ENCODE measurements around the gene IQCH. TPM values are rescaled to one million over a fixed set of nuclear protein-coding genes. Genes with fewer than 3 reads are reported as not detected.
"Not testable (repeated sequence)": the region's sequence is repeated elsewhere in the genome, so short reads cannot be mapped to it uniquely, and the experiment has no call there.

The IQCH gene
- total RNA-seq, 3 donors from 2014 or later (not counting 1 experiment from before 2014, with no cell fraction given) = 0.78 to 1.4 (median 0.86) TPM

- no peaks in the 10 kb centered on the region for H3K36me3 Mint-ChIP-seq
- no peak overlapping the region for H3K27ac Mint-ChIP-seq
- TF ChIP-seq CTCF (IDR thresholded peaks at IDR 0.05) = no peak
- peaks cover 12 to 18% of the 10 kb centered on the region in 2 donors for H3K27me3 Mint-ChIP-seq (ENCODE audit: low read depth in 2 of 2)
- intact Hi-C loops (cut with micrococcal nuclease) = no loop called here
- H3K27ac ChIP-seq (ENCODE audit: low read length) = no peak overlapping the region
- H3K27me3 ChIP-seq (ENCODE audit: control insufficient read depth, insufficient read depth, low read length) = no peaks in the 10 kb centered on the region
- H3K9me3 Mint-ChIP-seq = no peaks in the 10 kb centered on the region
- no peaks in the 10 kb centered on the region for H3K4me1 Mint-ChIP-seq
- H3K9me3 ChIP-seq (ENCODE audit: control insufficient read depth, insufficient read depth, low read length) = no peaks in the 10 kb centered on the region
- ATAC-seq (no peak), DNase-seq (no peak)
- H3K4me3 ChIP-seq (ENCODE audit: low read length) = no peak overlapping the region
- 97% methylated on average over 2 of the region's 2 CpGs for WGBS (ENCODE audit: insufficient coverage)
- H3K36me3 ChIP-seq (ENCODE audit: control insufficient read depth, insufficient read depth, low read length) = no peaks in the 10 kb centered on the region
- H3K4me3 Mint-ChIP-seq = no peak overlapping the region
- no peaks in the 10 kb centered on the region for H3K4me1 ChIP-seq (ENCODE audit: control insufficient read depth, insufficient read depth, low read length)
Observed at GRCh38 chr15:67280217-67280616, 25.6 kb downstream of the IQCH start.

GRCh38 chr15:67281714-67282113, 27.1 kb downstream of the IQCH start:
- H3K4me3 ChIP-seq (ENCODE audit: low read length) = no peak overlapping the region
- H3K27me3 Mint-ChIP-seq (ENCODE audit: low read depth in 2 of 2) = peaks cover 12 to 24% of the 10 kb centered on the region in 2 donors
- DNase-seq (no peak), ATAC-seq (no peak)
- H3K4me3 Mint-ChIP-seq = no peak overlapping the region
- H3K27me3 ChIP-seq (ENCODE audit: control insufficient read depth, insufficient read depth, low read length) = no peaks in the 10 kb centered on the region
- no peaks in the 10 kb centered on the region for H3K36me3 ChIP-seq (ENCODE audit: control insufficient read depth, insufficient read depth, low read length)
- H3K4me1 Mint-ChIP-seq = no peaks in the 10 kb centered on the region
- TF ChIP-seq CTCF (IDR thresholded peaks at IDR 0.05) = no peak
- H3K27ac ChIP-seq (ENCODE audit: low read length) = no peak overlapping the region
- no peaks in the 10 kb centered on the region for H3K36me3 Mint-ChIP-seq
- no peaks in the 10 kb centered on the region for H3K4me1 ChIP-seq (ENCODE audit: control insufficient read depth, insufficient read depth, low read length)
- 89% methylated on average over 1 of the region's 1 CpG for WGBS (ENCODE audit: insufficient coverage)
- no peaks in the 10 kb centered on the region for H3K9me3 Mint-ChIP-seq
- intact Hi-C loops (cut with micrococcal nuclease) = no loop called here
- no peak overlapping the region for H3K27ac Mint-ChIP-seq
- no peaks in the 10 kb centered on the region for H3K9me3 ChIP-seq (ENCODE audit: control insufficient read depth, insufficient read depth, low read length)

- intact Hi-C loops (cut with micrococcal nuclease); H3K9me3 ChIP-seq (ENCODE audit: control insufficient read depth, insufficient read depth, low read length); H3K27me3 ChIP-seq (ENCODE audit: control insufficient read depth, insufficient read depth, low read length); H3K27ac ChIP-seq (ENCODE audit: low read length); ATAC-seq; H3K36me3 ChIP-seq (ENCODE audit: control insufficient read depth, insufficient read depth, low read length); H3K4me3 ChIP-seq (ENCODE audit: low read length); H3K4me3 Mint-ChIP-seq; DNase-seq; H3K9me3 Mint-ChIP-seq; H3K36me3 Mint-ChIP-seq; H3K4me1 ChIP-seq (ENCODE audit: control insufficient read depth, insufficient read depth, low read length); H3K4me1 Mint-ChIP-seq; H3K27ac Mint-ChIP-seq: not testable (repeated sequence)
- H3K27me3 Mint-ChIP-seq (ENCODE audit: low read depth in 2 of 2) = peaks cover 9 to 16% of the 10 kb centered on the region in 2 donors
Observed at GRCh38 chr15:67285625-67286024, 31.0 kb downstream of the IQCH start.

DNA sequence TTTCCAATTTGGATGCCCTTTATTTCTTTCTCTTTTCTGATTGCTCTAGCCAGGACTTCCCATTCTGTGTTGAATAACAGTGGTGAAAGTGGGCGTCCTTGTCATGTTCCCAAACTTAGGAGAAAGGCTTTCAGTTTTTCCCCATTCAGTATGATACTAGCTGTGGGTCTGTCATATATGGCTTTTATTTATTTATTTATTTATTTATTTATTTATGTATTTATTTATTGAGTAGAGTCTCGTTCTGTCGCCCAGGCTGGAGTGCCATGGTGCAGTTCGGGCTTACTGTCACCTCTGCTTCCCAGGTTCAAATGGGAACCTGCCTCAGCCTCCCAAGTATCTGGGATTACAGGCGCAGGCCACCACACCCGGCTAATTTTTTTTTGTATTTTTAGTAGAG, 31.8 kb downstream of the IQCH start:
- H3K9me3 Mint-ChIP-seq; H3K27ac Mint-ChIP-seq; ATAC-seq; H3K27me3 ChIP-seq (ENCODE audit: control insufficient read depth, insufficient read depth, low read length); H3K4me3 ChIP-seq (ENCODE audit: low read length); H3K27ac ChIP-seq (ENCODE audit: low read length); H3K9me3 ChIP-seq (ENCODE audit: control insufficient read depth, insufficient read depth, low read length); H3K4me3 Mint-ChIP-seq; intact Hi-C loops (cut with micrococcal nuclease); H3K36me3 ChIP-seq (ENCODE audit: control insufficient read depth, insufficient read depth, low read length); H3K4me1 ChIP-seq (ENCODE audit: control insufficient read depth, insufficient read depth, low read length); DNase-seq; H3K4me1 Mint-ChIP-seq; H3K36me3 Mint-ChIP-seq: not testable (repeated sequence)
- 97% methylated on average over 3 of the region's 6 CpGs for WGBS (ENCODE audit: insufficient coverage)
- peaks cover 7 to 16% of the 10 kb centered on the region in 2 donors for H3K27me3 Mint-ChIP-seq (ENCODE audit: low read depth in 2 of 2)

DNA sequence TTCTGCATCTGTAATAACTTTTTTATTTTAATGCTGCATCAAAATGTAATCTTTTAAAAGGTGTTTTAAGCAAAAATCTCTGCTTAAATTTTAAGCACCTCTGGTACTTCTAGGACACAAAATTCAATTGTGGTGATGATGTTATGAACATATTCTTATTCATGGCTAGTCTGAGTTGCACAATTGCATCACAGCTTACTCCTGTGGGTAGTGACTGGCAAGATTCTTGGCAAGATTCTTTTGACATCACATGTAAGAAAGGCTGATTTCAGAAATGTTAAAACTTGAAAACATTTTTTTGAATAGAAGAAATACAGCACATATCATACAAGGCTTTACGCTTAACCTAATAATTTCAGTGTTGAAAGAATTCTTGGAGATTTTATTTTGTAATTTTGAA, 35.7 kb downstream of the IQCH start:
- no peaks in the 10 kb centered on the region for H3K4me1 Mint-ChIP-seq
- Histone ChIP-seq H3K4me1 (ENCODE audit: control insufficient read depth, insufficient read depth, low read length) (no peaks in the 10 kb centered on the region), H3K27ac (ENCODE audit: low read length) (no peak overlapping the region), H3K27me3 (ENCODE audit: control insufficient read depth, insufficient read depth, low read length) (no peaks in the 10 kb centered on the region), H3K9me3 (ENCODE audit: control insufficient read depth, insufficient read depth, low read length) (no peaks in the 10 kb centered on the region), H3K4me3 (ENCODE audit: low read length) (no peak overlapping the region), H3K36me3 (ENCODE audit: control insufficient read depth, insufficient read depth, low read length) (no peaks in the 10 kb centered on the region)
- no peaks in the 10 kb centered on the region for H3K36me3 Mint-ChIP-seq
- WGBS (ENCODE audit: insufficient coverage) = no CpG with 5 or more reads among the region's 1 CpG
- H3K27ac Mint-ChIP-seq = no peak overlapping the region
- intact Hi-C loops (cut with micrococcal nuclease) = no loop called here
- H3K9me3 Mint-ChIP-seq = no peaks in the 10 kb centered on the region
- H3K4me3 Mint-ChIP-seq = no peak overlapping the region
- no peak for ATAC-seq
- DNase-seq = no peak
- TF ChIP-seq CTCF (IDR thresholded peaks at IDR 0.05) = no peak
- H3K27me3 Mint-ChIP-seq (ENCODE audit: low read depth in 2 of 2) = peaks cover 0 to 5% of the 10 kb centered on the region in 2 donors
